Measurements from ENCODE around the gene CFAP97D2.

The CFAP97D2 gene

GRCh38 chr13:114200399-114200911, 21.4 kb downstream of the CFAP97D2 start:
- no peak for DNase-seq (ENCODE audit: low read depth)

GRCh38 chr13:114202581-114202980, 23.5 kb downstream of the CFAP97D2 start:
- no peak for DNase-seq (ENCODE audit: low read depth)

GRCh38 chr13:114203536-114203935, 24.5 kb downstream of the CFAP97D2 start:
- no peak for DNase-seq (ENCODE audit: low read depth)

GRCh38 chr13:114204894-114205293, 25.8 kb downstream of the CFAP97D2 start:
- no peak for DNase-seq (ENCODE audit: low read depth)

- no peak for DNase-seq (ENCODE audit: low read depth)
Measured at GRCh38 chr13:114208134-114208533, 29.1 kb downstream of the CFAP97D2 start.

- no peak for DNase-seq (ENCODE audit: low read depth)
Measured at GRCh38 chr13:114211446-114212157, 32.5 kb downstream of the CFAP97D2 start.

GRCh38 chr13:114212158-114212495, 33.1 kb downstream of the CFAP97D2 start:
- no peak for DNase-seq (ENCODE audit: low read depth)

GRCh38 chr13:114213980-114214379, 34.9 kb downstream of the CFAP97D2 start:
- DNase-seq (ENCODE audit: low read depth): no peak

- no peak for DNase-seq (ENCODE audit: low read depth)
Measured at GRCh38 chr13:114219392-114219791, 40.3 kb downstream of the CFAP97D2 start.

GRCh38 chr13:114222461-114222968, 43.5 kb downstream of the CFAP97D2 start:
- no peak for DNase-seq (ENCODE audit: low read depth)

GRCh38 chr13:114224201-114224600, 45.1 kb downstream of the CFAP97D2 start:
- DNase-seq (ENCODE audit: low read depth): no peak

GRCh38 chr13:114225610-114226009, 46.6 kb downstream of the CFAP97D2 start:
- DNase-seq (ENCODE audit: low read depth): no peak

- DNase-seq (ENCODE audit: low read depth): no peak
Measured at GRCh38 chr13:114226088-114226487, 47.0 kb downstream of the CFAP97D2 start.

GRCh38 chr13:114226699-114227323, 47.8 kb downstream of the CFAP97D2 start:
- peak; percentile 76 for DNase-seq (ENCODE audit: low read depth)

GRCh38 chr13:114227528-114227927, 48.5 kb downstream of the CFAP97D2 start:
- no peak for DNase-seq (ENCODE audit: low read depth)

- no peak for DNase-seq (ENCODE audit: low read depth)
Measured at GRCh38 chr13:114228176-114228575, 49.1 kb downstream of the CFAP97D2 start.

- no peak for DNase-seq (ENCODE audit: low read depth)
Measured at GRCh38 chr13:114229506-114229905, 50.4 kb downstream of the CFAP97D2 start.

- no peak for DNase-seq (ENCODE audit: low read depth)
Measured at GRCh38 chr13:114230117-114230516, 51.1 kb downstream of the CFAP97D2 start.

GRCh38 chr13:114230575-114230974, 51.5 kb downstream of the CFAP97D2 start:
- DNase-seq (ENCODE audit: low read depth): no peak

- DNase-seq (ENCODE audit: low read depth): no peak
Measured at GRCh38 chr13:114231886-114232285, 52.8 kb downstream of the CFAP97D2 start.

GRCh38 chr13:114234266-114234644, 55.2 kb downstream of the CFAP97D2 start:
- DNase-seq (ENCODE audit: low read depth): no peak

- DNase-seq (ENCODE audit: low read depth): peak; percentile 89
Measured at GRCh38 chr13:114234645-114235421, 55.8 kb downstream of the CFAP97D2 start, which contains the start of gene CDC16. Gene CDC16, plus strand, starts transcription at chr13:114234897. Its CDS starts 188 bp downstream, at chr13:114235085.

GRCh38 chr13:114235697-114236096, 56.6 kb downstream of the CFAP97D2 start:
- no peak for DNase-seq (ENCODE audit: low read depth)

Measured in activated gamma-delta T cell treated with anti-CD3 and anti-CD28 coated beads, Interleukin-2, amount 50 U/mL, for 16 hours (primary cell).